Stimulated activated CD4-positive, alpha-beta T cell treated with anti-CD3 and anti-CD28 coated beads, Interleukin-12 subunit alpha, Interleukin-12 subunit beta, amount 100 ng/mL, for 24 hours (primary cell): ENCODE results near the gene MEGF6.

Experiments used
- DNase-seq, 2 experiments: peaks; one replicate each; pipeline ENCODE4 v3.0.0-alpha.2; 2020; ENCODE audit warnings: low read depth in 2 of 2

Gene MEGF6

DNA sequence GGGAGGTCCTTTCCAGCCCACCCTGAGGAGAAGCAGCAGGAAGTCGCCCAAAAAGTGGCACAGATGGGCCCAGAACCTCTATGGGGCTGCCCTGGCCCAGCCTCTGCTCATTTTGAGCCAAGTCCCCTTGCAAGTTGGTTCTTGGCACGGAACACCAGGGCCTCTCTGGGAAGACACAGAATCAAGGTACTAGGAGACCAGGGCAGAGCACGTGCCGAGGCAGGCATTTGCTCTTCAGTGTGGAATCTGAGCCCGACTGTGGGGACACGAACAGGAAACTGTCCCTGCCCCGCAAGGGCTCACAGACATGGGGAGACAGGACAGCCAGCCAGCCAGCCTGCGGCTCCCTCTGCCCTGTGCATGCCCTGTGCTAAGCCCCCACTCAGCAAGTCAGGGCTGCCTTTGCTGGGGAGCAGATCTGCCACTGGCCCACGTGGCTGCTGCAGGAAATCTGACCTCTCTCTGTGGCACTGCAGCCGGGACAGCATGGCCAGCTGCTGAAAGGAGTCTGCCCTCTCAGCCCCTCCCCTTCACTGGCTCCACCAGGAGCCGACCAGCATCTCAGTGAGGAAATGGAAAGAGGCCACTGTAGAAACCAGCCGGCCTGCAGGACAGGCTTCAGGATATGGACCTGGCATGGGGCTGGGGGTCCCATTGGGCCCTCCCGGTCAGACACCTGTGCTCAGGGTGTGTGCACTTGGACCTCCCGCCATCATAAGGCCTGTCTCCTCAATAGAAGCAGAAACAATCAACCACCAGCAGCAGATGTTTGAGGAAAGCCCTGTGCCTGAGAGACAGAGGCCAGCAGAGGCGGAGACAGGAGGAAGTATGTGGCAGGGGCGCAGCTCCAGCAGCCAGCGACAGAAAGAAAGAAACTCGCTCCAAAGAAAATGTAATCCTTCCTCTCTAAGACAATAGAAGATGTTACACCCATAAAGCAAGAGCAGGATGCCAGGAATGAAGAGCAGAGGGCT lies 153.1 kb downstream of the MEGF6 start:
- DNase-seq: no peak

DNA sequence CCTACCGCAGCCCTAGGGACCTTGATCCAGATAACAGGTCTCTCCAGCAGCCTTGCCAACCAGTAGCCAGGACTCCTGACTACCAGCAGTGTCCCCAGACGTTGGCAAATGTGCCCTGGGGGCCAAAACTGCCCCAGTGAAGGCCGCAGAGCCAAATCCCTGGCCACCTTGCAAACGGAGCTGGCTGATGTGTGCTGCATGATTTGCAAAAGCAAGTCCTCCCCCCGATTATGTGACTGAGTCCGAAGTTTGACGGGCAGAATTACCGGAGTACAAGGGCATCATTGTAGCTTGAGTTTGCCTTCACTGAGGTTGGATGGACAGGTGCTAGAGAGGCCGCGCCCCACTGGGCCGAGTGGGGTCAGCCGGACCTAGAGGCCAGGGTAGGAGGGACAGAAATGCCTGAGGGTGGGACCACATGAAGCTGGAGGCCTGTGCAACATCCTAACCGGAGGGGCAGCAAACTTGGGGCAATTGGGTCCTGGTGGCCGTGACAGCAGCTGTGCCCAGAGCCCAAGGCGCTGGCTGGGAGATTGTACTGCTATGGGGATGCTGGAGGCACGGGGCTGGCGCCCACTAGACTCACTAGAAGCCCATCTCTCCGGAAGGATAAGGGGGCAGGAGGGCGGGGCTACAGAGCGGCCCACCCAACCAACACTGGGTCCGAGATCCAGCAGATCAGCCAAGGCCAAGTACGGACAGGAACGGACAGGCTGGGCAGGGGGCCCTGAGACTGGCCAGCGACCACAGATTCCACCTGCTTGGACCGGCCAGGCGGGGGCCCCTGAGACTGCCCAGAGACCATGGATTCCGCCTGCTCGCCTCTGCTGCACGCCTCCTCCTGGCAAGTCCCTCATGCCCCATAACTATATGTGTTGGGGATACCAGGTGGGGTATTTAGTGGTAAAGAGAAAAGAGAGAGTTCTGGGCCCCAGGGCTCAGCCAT lies 154.1 kb downstream of the MEGF6 start:
- no peak for DNase-seq

DNA sequence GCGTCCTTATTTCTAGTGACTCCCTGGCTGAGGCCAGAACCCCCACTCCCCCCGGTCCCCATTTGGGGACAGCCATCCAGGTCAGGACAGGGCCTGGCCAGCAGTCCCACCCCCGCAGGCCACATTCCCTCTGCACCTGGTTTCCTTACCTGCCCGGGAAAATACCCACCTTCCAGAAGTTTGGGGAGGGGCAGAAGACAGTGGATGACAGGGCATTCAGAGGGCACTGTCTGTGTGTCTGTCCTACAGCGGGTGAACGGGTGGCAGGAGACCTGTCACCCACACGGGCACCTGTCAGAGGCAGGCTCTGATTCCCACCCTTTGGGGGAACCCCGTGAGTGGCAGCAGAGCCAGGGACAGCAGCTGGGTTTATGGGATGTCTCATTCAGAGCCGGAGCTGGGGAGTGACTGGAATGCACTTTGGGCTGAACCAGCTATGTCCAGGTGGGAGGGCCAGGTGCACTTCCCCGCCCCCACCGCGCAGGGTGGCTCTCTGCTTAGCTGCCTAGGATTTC lies 154.8 kb downstream of the MEGF6 start:
- no peak for DNase-seq

DNA sequence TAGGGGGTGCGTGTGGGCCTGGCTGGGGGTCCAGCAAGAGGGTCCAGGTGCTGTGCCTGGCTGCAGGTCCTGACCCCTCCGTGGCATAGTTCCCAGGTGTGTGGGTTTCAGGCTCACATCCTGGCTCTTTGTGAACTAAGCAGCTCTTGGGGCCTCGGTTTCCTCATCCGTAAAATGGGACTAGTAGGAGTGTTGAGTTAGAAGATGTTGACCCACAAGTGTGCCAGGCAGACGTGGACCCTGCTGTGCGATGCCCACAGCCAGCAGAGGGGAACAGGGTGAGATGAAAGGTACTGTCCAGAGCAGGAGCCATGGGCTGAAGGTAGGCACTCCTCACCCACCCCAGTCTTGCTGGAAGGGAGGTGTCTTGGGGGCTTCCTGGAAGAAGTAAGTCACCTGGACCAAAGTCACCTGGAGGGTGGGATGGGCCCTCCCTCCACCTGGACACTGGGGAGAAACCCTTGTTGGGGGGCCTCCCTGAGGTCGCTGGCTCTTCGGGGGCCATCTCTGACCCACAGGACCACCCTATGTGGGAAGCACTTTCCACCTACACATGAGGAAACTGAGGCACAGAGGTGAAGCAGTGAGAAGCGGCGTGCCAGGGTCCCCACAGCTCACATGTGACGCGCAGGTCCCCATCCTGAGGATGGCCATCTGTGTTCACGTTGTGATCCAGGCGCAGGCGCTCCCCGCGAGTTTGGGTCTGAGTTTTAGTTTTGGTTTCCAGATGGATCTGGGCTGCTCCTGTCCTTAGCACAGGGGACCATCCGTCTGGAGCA lies 155.4 kb downstream of the MEGF6 start:
- no peak for DNase-seq

DNA sequence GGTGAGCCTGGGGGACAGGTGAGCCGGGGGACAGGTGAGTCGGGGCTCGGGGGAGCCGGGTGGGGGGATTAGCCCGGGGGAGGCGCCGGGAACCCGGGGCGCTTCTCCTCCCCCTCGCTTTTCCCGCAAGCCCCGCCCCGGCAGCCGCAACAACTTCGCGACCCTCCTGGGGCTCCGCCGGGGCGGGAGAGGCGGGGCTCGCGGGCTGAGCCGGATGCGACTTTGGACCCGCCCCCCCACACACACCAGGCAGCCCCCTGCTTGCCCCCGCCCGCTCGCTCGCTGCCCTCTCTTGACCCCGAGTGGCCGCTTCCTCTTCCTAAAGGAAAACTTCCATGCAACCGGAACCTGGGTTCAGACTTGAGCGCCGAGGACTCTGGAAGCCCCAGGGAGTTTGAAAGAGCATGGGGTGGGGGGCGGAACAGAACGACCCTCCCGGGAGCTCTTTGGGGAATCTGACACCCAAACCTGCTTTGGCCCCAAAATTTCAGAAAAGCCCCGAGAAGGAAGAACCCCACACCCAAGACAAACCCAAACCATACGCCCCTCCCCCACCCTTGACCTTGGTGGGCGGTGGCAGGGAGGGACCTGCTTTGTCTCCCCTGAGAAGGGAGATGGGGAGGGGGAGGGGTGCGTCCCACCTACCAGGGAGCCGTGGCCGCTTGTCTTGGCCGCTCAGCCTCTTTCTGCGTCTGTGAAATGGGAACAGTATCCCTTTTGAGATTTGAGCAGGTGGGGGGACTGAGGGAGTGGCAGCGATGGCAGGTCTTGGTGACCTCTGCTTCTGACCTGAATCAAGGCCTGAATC lies 156.3 kb downstream of the MEGF6 start:
- DNase-seq: no peak

DNA sequence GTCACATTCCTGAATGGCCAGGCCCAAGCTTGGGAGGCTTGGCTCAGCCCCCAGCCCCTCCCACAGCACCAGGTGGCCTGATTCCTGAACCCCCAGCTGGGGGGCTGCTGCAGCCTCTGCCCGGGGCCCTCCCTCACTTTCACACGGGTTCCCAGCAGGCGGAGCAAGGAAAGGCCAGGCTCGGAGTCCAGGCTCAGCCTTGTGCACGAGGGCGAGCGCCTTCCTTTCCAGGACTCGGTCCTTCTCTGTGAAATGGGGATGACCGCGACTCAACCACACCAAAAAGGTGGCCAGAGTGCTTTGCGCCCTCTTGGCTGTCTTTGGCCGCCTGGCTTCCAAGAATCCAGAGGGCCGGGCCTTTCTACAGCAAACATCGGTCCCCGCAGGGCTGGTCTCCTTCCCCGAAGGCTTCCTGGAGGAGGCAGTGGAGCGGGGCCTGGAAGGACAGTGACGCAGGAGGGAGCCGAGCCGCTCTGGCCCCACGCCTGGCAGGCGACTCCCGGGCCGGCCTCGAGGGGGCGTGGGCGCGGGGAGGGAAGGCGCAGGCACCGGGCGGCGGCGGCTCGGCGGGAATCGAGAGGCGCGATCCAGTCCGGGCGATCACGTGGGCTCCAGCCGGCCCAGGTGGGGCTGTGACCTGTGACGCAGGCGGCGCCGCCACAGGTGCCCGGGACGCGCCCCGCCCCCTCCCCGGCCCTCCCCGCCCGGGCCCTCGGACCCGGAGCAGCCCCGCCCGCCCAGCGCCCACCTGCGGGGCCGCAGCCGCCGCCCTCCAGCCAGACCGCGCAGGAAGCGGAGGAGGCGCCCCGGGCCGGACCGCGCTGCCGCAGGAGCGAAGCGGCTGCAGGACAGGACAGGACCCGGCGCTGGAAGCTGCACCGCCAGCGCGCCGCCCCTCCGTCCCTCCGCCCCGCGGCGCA lies 157.2 kb downstream of the MEGF6 start, which contains the start of gene ARHGEF16:
Gene ARHGEF16, plus strand, starts transcription at position 775 of the 920 bp plus-strand sequence. CDS start 8,420 bp downstream, outside the sequence.
- DNase-seq: no peak

DNA sequence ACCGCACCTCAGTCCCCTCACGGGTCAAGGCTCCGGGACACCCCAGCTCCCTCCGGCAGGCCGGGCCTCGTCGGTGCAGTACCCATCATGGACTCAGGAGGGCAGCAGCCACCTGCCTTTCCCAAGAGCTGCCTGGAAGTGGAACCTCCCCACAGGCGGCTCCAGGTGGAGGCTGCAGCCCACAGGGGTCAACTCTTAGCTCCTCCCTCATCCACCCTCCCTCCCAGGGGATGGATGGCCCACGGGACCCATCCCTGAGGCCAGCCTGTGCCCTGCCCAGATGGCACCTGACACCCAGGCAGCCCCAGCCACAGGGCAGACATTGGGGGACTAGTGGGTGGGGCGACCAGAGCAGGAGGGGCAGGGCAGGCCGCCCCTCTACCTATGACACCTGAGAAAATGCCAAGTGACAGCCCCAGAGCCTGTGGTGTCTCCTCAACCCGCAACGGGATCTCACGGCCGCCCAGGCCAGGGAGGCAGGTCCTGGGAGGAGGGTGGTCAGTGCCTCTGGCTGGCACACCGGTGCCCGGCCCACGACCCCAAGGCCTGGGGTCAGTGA lies 158.0 kb downstream of the MEGF6 start:
- DNase-seq: peak; percentile 51 to 74

DNA sequence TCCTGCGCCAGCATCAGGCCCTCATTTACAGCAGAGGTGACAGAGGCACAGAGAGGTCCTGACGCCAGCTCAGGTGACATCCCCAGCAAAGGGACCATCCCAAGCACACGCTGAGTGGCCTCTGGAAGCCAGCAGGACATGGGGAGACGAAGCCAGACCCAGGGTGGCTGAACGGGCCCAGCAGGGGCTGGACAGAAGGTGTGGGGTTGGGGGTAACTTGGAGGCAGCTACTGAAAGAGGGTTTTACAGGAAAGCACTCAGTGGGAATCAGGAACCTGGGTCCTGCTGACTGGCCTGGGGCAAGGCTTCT lies 158.5 kb downstream of the MEGF6 start:
- no peak for DNase-seq

DNA sequence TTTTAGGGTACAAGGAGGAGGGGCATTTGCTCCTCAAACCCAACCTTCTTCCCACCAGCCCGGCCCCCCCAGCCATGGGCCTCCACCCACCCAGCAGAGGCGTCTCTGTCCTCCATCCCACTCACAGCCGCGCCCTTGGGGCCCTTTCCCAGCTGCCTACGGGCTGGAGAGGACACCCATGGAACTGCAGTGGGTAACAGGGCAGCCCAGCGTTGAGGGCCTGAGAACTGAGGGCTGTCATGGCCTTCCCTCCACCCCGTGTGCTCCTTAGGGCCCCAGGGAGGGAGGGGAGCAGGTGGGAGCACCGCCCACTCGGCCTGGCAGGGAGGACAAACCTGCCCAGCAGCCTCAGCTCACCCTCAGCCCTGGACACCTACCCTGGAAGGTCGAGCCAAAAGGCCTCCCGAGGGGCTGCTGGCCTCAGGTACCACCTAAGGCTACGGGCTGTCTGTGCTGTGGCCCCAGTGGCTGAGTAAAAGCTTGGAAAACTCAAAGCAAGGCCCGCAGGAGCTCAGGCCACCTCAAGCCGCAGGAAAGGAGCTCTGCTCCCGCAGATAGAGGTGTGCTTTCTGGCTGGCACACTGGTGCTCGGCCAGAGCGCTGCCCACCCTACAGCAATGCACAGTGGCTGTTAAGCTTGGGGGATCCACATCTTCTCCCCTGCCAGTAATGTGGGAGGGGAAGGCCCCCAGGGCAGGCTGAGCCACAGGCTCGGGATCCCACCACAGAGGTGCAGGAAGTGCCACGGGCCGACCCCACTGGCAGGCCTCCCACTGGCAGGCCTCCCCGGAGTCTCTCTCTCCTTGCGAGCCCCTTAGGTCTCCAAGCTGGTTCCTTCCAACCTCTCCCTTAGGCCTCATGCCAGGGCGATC lies 159.1 kb downstream of the MEGF6 start:
- no peak for DNase-seq

DNA sequence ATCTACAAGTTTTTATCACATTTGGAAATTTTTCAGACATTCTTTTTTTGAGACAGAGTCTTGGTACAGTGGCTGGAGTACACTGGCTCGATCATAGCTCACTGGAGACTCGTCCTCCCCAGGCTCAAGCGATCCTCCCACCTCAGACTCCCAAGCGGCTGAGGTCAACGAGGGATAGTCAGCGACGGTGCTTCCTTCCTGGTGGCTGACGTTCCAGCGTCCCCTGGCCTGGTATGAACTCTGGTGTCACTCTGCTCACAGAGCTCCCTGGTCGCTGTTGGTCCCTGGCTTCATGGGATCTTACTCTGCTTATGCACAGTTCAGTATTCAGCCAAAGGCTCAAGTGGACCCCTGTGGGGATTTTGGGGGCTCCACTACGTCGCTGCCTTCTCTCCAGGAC lies 160.3 kb downstream of the MEGF6 start:
- DNase-seq: no peak

DNA sequence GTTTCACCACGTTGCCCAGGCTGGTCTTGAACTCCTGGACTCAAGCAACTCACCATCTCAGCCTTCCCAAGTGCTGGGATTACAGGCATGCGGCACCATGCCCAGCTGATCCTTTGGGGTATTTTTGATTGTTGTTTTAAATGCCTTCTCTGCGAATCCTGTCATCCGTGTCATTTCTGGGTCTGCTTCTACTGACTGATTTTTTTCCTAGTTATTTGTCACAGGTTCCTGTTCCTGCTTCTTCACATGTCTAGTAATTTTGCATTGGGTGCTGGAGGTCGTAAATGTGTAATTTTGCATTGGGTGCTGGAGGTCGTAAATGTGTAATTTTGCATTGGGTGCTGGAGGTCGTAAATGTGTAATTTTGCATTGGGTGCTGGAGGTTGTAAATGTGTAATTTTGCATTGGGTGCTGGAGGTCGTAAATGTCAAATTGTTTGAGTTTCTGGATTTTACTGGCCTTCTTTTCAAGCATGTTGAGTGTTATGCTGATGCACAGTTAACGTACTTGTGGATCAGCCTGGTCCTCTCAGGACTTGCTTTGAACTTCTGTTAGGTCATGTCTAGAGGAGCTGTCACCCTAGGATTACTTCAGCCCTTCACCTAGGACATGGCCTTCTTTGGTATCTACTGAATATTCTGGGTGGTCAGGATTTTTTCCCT lies 161.0 kb downstream of the MEGF6 start:
- DNase-seq: no peak

DNA sequence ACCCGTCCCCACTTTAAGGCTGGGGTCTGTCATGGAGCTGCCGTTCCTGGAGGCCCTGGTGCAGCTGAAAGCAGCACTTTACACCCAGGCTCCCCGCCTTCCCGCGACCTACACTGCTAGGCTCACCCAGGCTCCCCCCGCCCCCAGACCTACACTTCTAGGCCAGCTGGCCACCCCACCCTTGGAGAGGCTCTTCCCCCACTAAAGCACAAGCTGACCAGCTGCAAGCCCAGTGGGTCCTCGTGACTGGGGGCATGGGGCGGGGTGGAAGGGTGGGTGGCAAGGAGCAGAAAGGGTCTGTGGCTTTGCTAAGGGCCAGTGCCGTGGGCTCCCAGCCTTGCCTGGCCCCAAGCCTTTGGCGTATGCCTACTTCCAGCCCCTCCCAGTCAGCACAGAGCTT lies 166.6 kb downstream of the MEGF6 start:
- no peak for DNase-seq

DNA sequence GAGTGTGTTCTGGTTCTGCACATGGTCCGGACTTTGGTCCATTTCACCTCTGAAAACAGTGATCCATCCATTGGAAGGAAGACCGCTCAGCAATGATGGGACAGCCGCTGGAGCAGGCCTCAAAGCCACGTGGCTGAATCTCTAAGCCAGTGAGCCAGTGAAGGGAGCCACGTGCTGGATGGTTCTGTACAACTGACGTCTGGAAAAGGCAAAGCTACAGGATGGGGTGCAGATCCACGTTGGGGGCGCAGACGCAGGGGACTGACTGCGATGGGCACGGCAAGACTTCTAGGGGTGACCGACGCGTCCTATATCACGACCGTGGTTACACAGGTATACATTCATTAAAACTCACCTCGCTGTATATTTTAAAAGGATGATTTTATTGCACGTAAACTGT lies 167.0 kb downstream of the MEGF6 start:
- DNase-seq: no peak

DNA sequence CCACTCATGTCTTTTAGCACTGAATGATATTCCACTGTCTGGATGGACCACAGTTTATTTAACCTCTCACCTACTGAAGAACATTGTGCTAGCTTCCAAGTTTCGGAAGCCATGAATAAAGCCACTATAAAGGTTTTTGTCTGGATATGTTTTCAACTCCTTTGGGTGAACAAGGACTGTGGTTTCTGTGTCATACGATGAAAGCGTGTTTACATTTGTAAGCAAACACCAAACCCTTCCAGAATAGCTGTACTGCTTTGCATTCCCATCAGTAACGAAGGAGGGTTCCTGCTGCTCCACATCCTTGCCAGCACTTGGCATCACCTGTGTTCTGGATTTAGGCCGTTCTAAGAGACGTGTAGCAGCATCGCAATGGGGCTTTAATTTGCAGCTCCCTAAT lies 167.5 kb downstream of the MEGF6 start:
- no peak for DNase-seq

DNA sequence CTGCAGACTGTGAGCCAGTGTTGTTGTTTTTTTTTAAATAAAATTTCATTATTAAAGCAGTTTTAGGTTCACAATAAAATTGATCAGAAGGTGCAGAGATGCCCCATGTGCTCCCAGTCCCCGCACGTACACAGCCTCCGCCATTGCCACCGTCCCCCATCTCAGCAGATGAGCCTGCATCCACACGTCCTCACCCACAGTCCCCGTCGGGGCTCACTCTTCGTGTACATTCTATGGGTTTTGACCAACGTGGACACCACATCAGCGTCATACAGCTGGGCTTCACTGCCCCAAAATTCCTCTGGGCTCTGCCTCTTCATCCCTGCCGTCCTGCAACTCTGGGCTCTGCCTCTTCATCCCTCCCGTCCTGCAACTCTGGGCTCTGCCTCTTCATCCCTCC lies 168.4 kb downstream of the MEGF6 start:
- no peak for DNase-seq

DNA sequence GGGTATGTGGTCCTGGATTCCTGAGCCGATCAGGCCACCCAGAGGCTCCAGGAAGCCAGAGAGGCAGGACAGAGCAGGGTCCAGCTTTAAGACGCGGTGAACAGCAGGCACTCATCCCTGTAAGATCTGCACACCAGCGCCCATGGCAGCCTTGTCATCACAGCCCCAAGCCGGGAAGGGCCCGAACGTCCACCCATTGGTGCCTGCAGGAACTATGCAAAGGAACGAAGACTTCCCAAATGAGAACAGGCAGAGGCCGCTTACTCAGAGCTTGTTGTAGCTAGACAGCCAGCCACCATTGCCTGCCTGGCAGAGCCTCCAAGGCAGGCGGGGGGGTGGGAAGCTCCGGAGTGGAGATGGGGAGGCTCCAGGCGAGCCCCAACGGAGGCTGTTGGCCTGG lies 169.0 kb downstream of the MEGF6 start:
- no peak for DNase-seq

DNA sequence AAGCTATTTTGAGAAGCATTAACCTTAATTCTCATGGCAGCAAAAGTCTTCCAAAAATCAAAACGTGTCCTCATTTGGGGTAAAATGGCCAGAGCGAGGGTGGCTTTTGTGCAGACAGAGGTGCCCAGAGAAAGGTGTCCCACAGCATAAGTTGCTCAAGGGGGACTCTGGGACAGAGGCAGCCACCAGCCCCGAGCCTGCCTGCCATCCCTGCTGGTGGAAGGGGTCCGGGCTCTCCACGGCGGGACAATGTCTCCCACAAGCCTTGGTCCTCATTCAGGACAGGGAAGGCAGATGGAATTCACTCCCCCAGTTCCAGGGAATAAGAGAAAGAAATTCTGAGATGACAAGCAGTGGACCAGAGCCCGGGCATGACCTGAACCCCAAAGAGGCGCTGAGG lies 169.4 kb downstream of the MEGF6 start:
- no peak for DNase-seq

DNA sequence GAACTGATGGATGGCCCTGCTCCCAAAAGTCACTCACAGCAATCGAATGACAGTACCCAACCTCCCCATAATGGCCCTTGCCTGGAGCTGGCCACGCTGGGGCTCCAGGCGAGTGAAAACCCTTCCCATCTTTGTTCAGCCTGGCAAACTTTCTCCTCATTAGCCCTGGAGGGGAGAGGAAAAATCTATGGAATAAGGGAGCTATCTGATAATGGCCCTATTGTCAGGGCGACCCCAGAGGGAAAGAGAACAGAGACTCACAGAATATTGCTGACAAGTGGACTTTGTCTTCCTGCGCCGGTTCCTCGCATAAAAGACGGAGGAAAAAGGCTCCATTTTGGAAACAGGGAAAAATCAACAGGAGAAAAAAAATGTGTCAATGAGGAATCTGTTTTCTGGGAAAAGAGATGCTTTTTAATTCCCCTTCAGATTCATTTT lies 169.9 kb downstream of the MEGF6 start:
- DNase-seq: no peak
